ENCODE measurements around the gene SNAPC1. TPM values are rescaled to one million over a fixed set of nuclear protein-coding genes. Genes with fewer than 3 reads are reported as not detected.

SNAPC1 gene
- total and polyA plus RNA-seq, 2 of the 13 experiments (the other 11 are each of a cell fraction or from before 2014, with no cell fraction given): 2.6 to 8.5 TPM

GRCh38 chr14:61761959-61762786, at the start of gene SNAPC1 (continued):
- TF ChIP-seq PTBP1 (IDR thresholded peaks at IDR 0.05; ENCODE audit: low read depth, low read length, poor library complexity, severe bottlenecking) (no peak), NR2C2 (CRISPR knock-in tag; IDR thresholded peaks at IDR 0.05; ENCODE audit: borderline replicate concordance) (0 out of 2 replicates have a peak, but pooled peaks have one; percentile 16), ONECUT2 (CRISPR knock-in tag; IDR thresholded peaks at IDR 0.05) (no peak), ZFP36 (IDR thresholded peaks at IDR 0.05; ENCODE audit: borderline replicate concordance, low read depth, low read length, partially characterized antibody) (no peak), MYNN (CRISPR knock-in tag; IDR thresholded peaks at IDR 0.05; ENCODE audit: low read depth) (no peak), DBP (CRISPR knock-in tag; IDR thresholded peaks at IDR 0.05; ENCODE audit: not compliant biosample characterization) (no peak), HIC2 (CRISPR knock-in tag; IDR thresholded peaks at IDR 0.05; ENCODE audit: low read depth) (no peak), ZSCAN21 (CRISPR knock-in tag; IDR thresholded peaks at IDR 0.05; ENCODE audit: borderline replicate concordance) (no peak), CREBL2 (CRISPR knock-in tag; IDR thresholded peaks at IDR 0.05; ENCODE audit: borderline replicate concordance) (no peak), ZBTB1 (CRISPR knock-in tag; IDR thresholded peaks at IDR 0.05; ENCODE audit: borderline replicate concordance) (no peak)
